Colonic mucosa (tissue), 4 donors: Measurements from ENCODE around the gene FBXW8. TPM values are rescaled to one million over a fixed set of nuclear protein-coding genes. Genes with fewer than 3 reads are reported as not detected.

ENCODE experiments used
- DNase-seq: peaks from one replicate; pipeline ENCODE4 v3.0.0-alpha.2; 2020
- H3K27ac ChIP-seq: fragments of 200-600 bp; one replicate; pipeline ENCODE4 v1.8.0; 2021
- H3K27me3 ChIP-seq: fragments of 200-600 bp; one replicate; pipeline ENCODE4 v1.8.0; 2021
- H3K36me3 ChIP-seq: fragments of 200-600 bp; one replicate; pipeline ENCODE4 v1.8.0; 2021
- H3K4me1 ChIP-seq: fragments of 200-600 bp; one replicate; pipeline ENCODE4 v1.8.0; 2021; ENCODE audit warnings: mild to moderate bottlenecking
- H3K4me3 ChIP-seq: fragments of 200-600 bp; one replicate; pipeline ENCODE4 v1.8.0; 2021
- H3K9ac ChIP-seq, 2 donors: one replicate each; pipeline ENCODE4 v1.7.0; 2013; ENCODE audit warnings: control low read depth in 2 of 2, low read depth in 2 of 2, low read length in 2 of 2
- H3K9me3 ChIP-seq: fragments of 200-600 bp; one replicate; pipeline ENCODE4 v1.8.0; 2021
- CTCF ChIP-seq: fragments of 200-600 bp; IDR thresholded peaks from one replicate; pipeline ENCODE4 v1.8.0; 2022; ENCODE audit warnings: antibody characterized with exemption, mild to moderate bottlenecking
- intact Hi-C: fragments of 100-400 bp; cut with DNase I; formaldehyde crosslinking; loops from one replicate; pipeline ENCODE4 v1.14.1; 2022
- total RNA-seq, 2 donors: library from RNA; stranded (reverse); fragmentation: NEBNext Ultra II Directional in 1 of 2; extraction: Animal tissue kit (Norgen Biotek cat#: 25700) in 1 of 2; gene quantifications; one replicate each; pipeline ENCODE4 v1.2.1, GENCODE V29; 2021
- donor health status: healthy.
- donor health status: DM: no; HTN: no; CAD: no.
- donor health status: DM: no; HTN: no; CAD: no.

Gene FBXW8
- total RNA-seq, 2 donors from 2014 or later: 11.1 to 13.7 TPM

DNA sequence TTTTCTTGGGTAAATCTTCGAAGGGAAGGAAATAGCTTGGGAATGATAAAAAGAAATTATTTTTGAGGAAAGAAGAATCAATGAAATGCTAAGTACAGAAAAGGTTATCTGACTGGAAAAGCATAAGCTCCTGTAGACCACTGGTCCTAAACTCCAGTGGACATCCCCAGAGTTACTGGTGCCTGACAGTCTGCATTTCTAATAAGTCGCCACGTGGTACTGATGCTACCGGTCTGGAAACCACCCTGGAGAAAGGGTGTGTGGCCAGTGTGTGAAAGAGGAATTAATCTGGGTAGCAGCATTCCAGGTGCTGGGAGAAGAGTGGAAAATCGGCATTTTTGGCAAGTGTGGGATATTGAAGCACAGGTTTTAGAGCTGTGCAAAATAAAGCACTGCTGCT is 73.3 kb downstream of the FBXW8 start:
- Histone ChIP-seq H3K27ac (no peak overlapping the region), H3K27me3 (no peaks in the 10 kb centered on the region), H3K9me3 (no peaks in the 10 kb centered on the region), H3K36me3 (no peaks in the 10 kb centered on the region), H3K9ac (no peak overlapping the region), H3K4me1 (no peaks in the 10 kb centered on the region), H3K4me3 (no peak overlapping the region)
- intact Hi-C loops: no loop called here
- DNase-seq: no peak
- TF ChIP-seq CTCF: no peak

GRCh38 chr12:116990329-116990728 is 79.6 kb downstream of the FBXW8 start:
- no peak for DNase-seq
- Histone ChIP-seq H3K36me3 (no peaks in the 10 kb centered on the region), H3K9me3 (no peaks in the 10 kb centered on the region), H3K9ac (no peak overlapping the region), H3K27me3 (no peaks in the 10 kb centered on the region), H3K4me3 (no peak overlapping the region), H3K27ac (no peak overlapping the region), H3K4me1 (no peaks in the 10 kb centered on the region)
- intact Hi-C loops: no loop called here
- TF ChIP-seq CTCF: no peak

GRCh38 chr12:116990971-116991966 is 80.5 kb downstream of the FBXW8 start:
- TF ChIP-seq CTCF: no peak
- Histone ChIP-seq H3K4me1 (no peaks in the 10 kb centered on the region), H3K27me3 (no peaks in the 10 kb centered on the region), H3K4me3 (no peak overlapping the region), H3K9ac (no peak overlapping the region), H3K9me3 (no peaks in the 10 kb centered on the region), H3K36me3 (no peaks in the 10 kb centered on the region), H3K27ac (no peak overlapping the region)
- DNase-seq: no peak
- intact Hi-C loops: no loop called here

- Histone ChIP-seq H3K36me3 (no peaks in the 10 kb centered on the region), H3K9ac (no peak overlapping the region), H3K27ac (no peak overlapping the region), H3K27me3 (no peaks in the 10 kb centered on the region), H3K9me3 (no peaks in the 10 kb centered on the region), H3K4me1 (no peaks in the 10 kb centered on the region), H3K4me3 (no peak overlapping the region)
- no peak for DNase-seq
- intact Hi-C loops: no loop called here
- TF ChIP-seq CTCF: no peak
Measured at GRCh38 chr12:116996093-116996492, 85.3 kb downstream of the FBXW8 start.

DNA sequence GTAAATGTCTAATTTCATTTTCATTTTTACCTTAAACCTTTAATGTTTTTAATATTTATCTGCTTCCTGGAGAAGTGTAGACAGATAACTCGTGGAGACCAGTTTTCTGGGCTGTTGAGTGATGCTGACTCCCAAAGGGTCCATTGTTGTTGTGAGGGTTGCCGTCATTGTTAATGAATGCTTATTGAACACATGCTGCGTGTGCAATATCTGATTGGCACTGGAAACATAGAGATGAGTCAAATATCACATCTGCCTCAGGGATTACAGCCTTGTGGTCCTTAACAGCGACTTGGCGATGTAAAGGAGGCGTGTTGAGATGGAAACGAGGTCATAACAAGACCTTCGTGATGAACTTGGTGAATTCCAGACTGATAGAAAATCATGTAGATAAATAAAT is 85.9 kb downstream of the FBXW8 start:
- Histone ChIP-seq H3K9me3 (no peaks in the 10 kb centered on the region), H3K4me3 (no peak overlapping the region), H3K27ac (no peak overlapping the region), H3K9ac (no peak overlapping the region), H3K36me3 (no peaks in the 10 kb centered on the region), H3K27me3 (no peaks in the 10 kb centered on the region), H3K4me1 (no peaks in the 10 kb centered on the region)
- no peak for TF ChIP-seq CTCF
- no peak for DNase-seq
- intact Hi-C loops: no loop called here
